ENCODE data around the gene KIF5C.

Gene KIF5C

GRCh38 chr2:149047118-149047517 is 172.1 kb downstream of the KIF5C start:
- H3K4me1 ChIP-seq (ENCODE audit: insufficient read depth, low read length), result no peaks in the 10 kb centered on the region
- 91% methylated on average over 2 of the region's 2 CpGs for WGBS
- no peak overlapping the region for H3K9ac ChIP-seq (ENCODE audit: low read depth, low read length)
- H3K36me3 ChIP-seq (ENCODE audit: insufficient read depth, low read length), result no peaks in the 10 kb centered on the region
- no peaks in the 10 kb centered on the region for H3K27me3 ChIP-seq (ENCODE audit: insufficient read depth, low read length)
- 0 out of 2 replicates have a peak, but pooled peaks cover 3% of the 10 kb centered on the region for H3K9me3 ChIP-seq (ENCODE audit: insufficient read depth, low read depth, low read length)
- no peak overlapping the region for H3K4me3 ChIP-seq (ENCODE audit: low read length)
- no peak overlapping the region for H3K27ac ChIP-seq (ENCODE audit: low read depth, low read length)

GRCh38 chr2:149049142-149049541 is 174.1 kb downstream of the KIF5C start:
- no peaks in the 10 kb centered on the region for H3K36me3 ChIP-seq (ENCODE audit: insufficient read depth, low read length)
- H3K9me3 ChIP-seq (ENCODE audit: insufficient read depth, low read depth, low read length), result 0 out of 2 replicates have a peak, but pooled peaks cover 3% of the 10 kb centered on the region
- WGBS, result 95% methylated on average over 2 of the region's 2 CpGs
- H3K4me1 ChIP-seq (ENCODE audit: insufficient read depth, low read length), result no peaks in the 10 kb centered on the region
- no peak overlapping the region for H3K27ac ChIP-seq (ENCODE audit: low read depth, low read length)
- no peak overlapping the region for H3K9ac ChIP-seq (ENCODE audit: low read depth, low read length)
- H3K27me3 ChIP-seq (ENCODE audit: insufficient read depth, low read length), result no peaks in the 10 kb centered on the region
- no peak overlapping the region for H3K4me3 ChIP-seq (ENCODE audit: low read length)

GRCh38 chr2:149050188-149050587 is 175.2 kb downstream of the KIF5C start:
- Histone ChIP-seq H3K9ac (ENCODE audit: low read depth, low read length) (no peak overlapping the region), H3K9me3 (ENCODE audit: insufficient read depth, low read depth, low read length) (0 out of 2 replicates have a peak, but pooled peaks cover 3% of the 10 kb centered on the region), H3K4me3 (ENCODE audit: low read length) (no peak overlapping the region), H3K27me3 (ENCODE audit: insufficient read depth, low read length) (no peaks in the 10 kb centered on the region), H3K4me1 (ENCODE audit: insufficient read depth, low read length) (no peaks in the 10 kb centered on the region), H3K27ac (ENCODE audit: low read depth, low read length) (no peak overlapping the region), H3K36me3 (ENCODE audit: insufficient read depth, low read length) (no peaks in the 10 kb centered on the region)
- WGBS, result 78% methylated on average over 6 of the region's 6 CpGs

GRCh38 chr2:149055751-149056150 is 180.7 kb downstream of the KIF5C start:
- no CpG with 5 or more reads among the region's 1 CpG for WGBS
- H3K9me3 ChIP-seq (ENCODE audit: insufficient read depth, low read depth, low read length), result no peaks in the 10 kb centered on the region
- H3K36me3 ChIP-seq (ENCODE audit: insufficient read depth, low read length), result no peaks in the 10 kb centered on the region

GRCh38 chr2:149056541-149057255 is 181.7 kb downstream of the KIF5C start:
- no peaks in the 10 kb centered on the region for H3K9me3 ChIP-seq (ENCODE audit: insufficient read depth, low read depth, low read length)
- no peak overlapping the region for H3K9ac ChIP-seq (ENCODE audit: low read depth, low read length)
- H3K27ac ChIP-seq (ENCODE audit: low read depth, low read length), result no peak overlapping the region
- no peak overlapping the region for H3K4me3 ChIP-seq (ENCODE audit: low read length)
- 97% methylated on average over 5 of the region's 6 CpGs for WGBS
- no peaks in the 10 kb centered on the region for H3K27me3 ChIP-seq (ENCODE audit: insufficient read depth, low read length)
- H3K4me1 ChIP-seq (ENCODE audit: insufficient read depth, low read length), result no peaks in the 10 kb centered on the region
- H3K36me3 ChIP-seq (ENCODE audit: insufficient read depth, low read length), result no peaks in the 10 kb centered on the region

More at GRCh38 chr2:149055751-149056150, 180.7 kb downstream of the KIF5C start:
- H3K4me3 ChIP-seq (ENCODE audit: low read length), result no peak overlapping the region
- no peaks in the 10 kb centered on the region for H3K27me3 ChIP-seq (ENCODE audit: insufficient read depth, low read length)
- no peak overlapping the region for H3K27ac ChIP-seq (ENCODE audit: low read depth, low read length)
- no peaks in the 10 kb centered on the region for H3K4me1 ChIP-seq (ENCODE audit: insufficient read depth, low read length)
- H3K9ac ChIP-seq (ENCODE audit: low read depth, low read length), result no peak overlapping the region

GRCh38 chr2:149057401-149057800 is 182.4 kb downstream of the KIF5C start:
- H3K4me3 ChIP-seq (ENCODE audit: low read length), result no peak overlapping the region
- no peaks in the 10 kb centered on the region for H3K36me3 ChIP-seq (ENCODE audit: insufficient read depth, low read length)
- no peak overlapping the region for H3K9ac ChIP-seq (ENCODE audit: low read depth, low read length)
- 84% methylated on average over 5 of the region's 5 CpGs for WGBS
- no peak overlapping the region for H3K27ac ChIP-seq (ENCODE audit: low read depth, low read length)
- no peaks in the 10 kb centered on the region for H3K9me3 ChIP-seq (ENCODE audit: insufficient read depth, low read depth, low read length)
- no peaks in the 10 kb centered on the region for H3K27me3 ChIP-seq (ENCODE audit: insufficient read depth, low read length)
- H3K4me1 ChIP-seq (ENCODE audit: insufficient read depth, low read length), result no peaks in the 10 kb centered on the region

GRCh38 chr2:149058936-149059335 is 183.9 kb downstream of the KIF5C start:
- Histone ChIP-seq H3K9me3 (ENCODE audit: insufficient read depth, low read depth, low read length) (no peaks in the 10 kb centered on the region), H3K9ac (ENCODE audit: low read depth, low read length) (no peak overlapping the region), H3K27me3 (ENCODE audit: insufficient read depth, low read length) (no peaks in the 10 kb centered on the region), H3K4me1 (ENCODE audit: insufficient read depth, low read length) (peaks cover 4% of the 10 kb centered on the region; the same call in 1 of the 2 replicates), H3K4me3 (ENCODE audit: low read length) (no peak overlapping the region), H3K36me3 (ENCODE audit: insufficient read depth, low read length) (no peaks in the 10 kb centered on the region), H3K27ac (ENCODE audit: low read depth, low read length) (no peak overlapping the region)
- WGBS, result 93% methylated on average over 5 of the region's 5 CpGs

GRCh38 chr2:149059822-149060221 is 184.8 kb downstream of the KIF5C start:
- no peak overlapping the region for H3K4me3 ChIP-seq (ENCODE audit: low read length)
- no peaks in the 10 kb centered on the region for H3K36me3 ChIP-seq (ENCODE audit: insufficient read depth, low read length)
- H3K27ac ChIP-seq (ENCODE audit: low read depth, low read length), result no peak overlapping the region
- 67% methylated on average over 1 of the region's 1 CpG for WGBS
- no peaks in the 10 kb centered on the region for H3K9me3 ChIP-seq (ENCODE audit: insufficient read depth, low read depth, low read length)
- H3K9ac ChIP-seq (ENCODE audit: low read depth, low read length), result no peak overlapping the region
- H3K27me3 ChIP-seq (ENCODE audit: insufficient read depth, low read length), result no peaks in the 10 kb centered on the region
- peaks cover 4% of the 10 kb centered on the region; the same call in 1 of the 2 replicates for H3K4me1 ChIP-seq (ENCODE audit: insufficient read depth, low read length)

GRCh38 chr2:149061133-149061745 is 186.2 kb downstream of the KIF5C start:
- no peaks in the 10 kb centered on the region for H3K27me3 ChIP-seq (ENCODE audit: insufficient read depth, low read length)
- 100% methylated on average over 1 of the region's 2 CpGs for WGBS
- H3K9me3 ChIP-seq (ENCODE audit: insufficient read depth, low read depth, low read length), result no peaks in the 10 kb centered on the region
- no peaks in the 10 kb centered on the region for H3K36me3 ChIP-seq (ENCODE audit: insufficient read depth, low read length)
- H3K4me1 ChIP-seq (ENCODE audit: insufficient read depth, low read length), result peaks cover 4% of the 10 kb centered on the region; the same call in 1 of the 2 replicates
- no peak overlapping the region for H3K27ac ChIP-seq (ENCODE audit: low read depth, low read length)
- no peak overlapping the region for H3K4me3 ChIP-seq (ENCODE audit: low read length)
- no peak overlapping the region for H3K9ac ChIP-seq (ENCODE audit: low read depth, low read length)

GRCh38 chr2:149062531-149062930 is 187.5 kb downstream of the KIF5C start:
- Histone ChIP-seq H3K4me1 (ENCODE audit: insufficient read depth, low read length) (peaks cover 4% of the 10 kb centered on the region; the same call in 1 of the 2 replicates), H3K27me3 (ENCODE audit: insufficient read depth, low read length) (no peaks in the 10 kb centered on the region), H3K9me3 (ENCODE audit: insufficient read depth, low read depth, low read length) (no peaks in the 10 kb centered on the region), H3K27ac (ENCODE audit: low read depth, low read length) (no peak overlapping the region), H3K9ac (ENCODE audit: low read depth, low read length) (no peak overlapping the region), H3K36me3 (ENCODE audit: insufficient read depth, low read length) (no peaks in the 10 kb centered on the region), H3K4me3 (ENCODE audit: low read length) (no peak overlapping the region)
- WGBS, result 91% methylated on average over 3 of the region's 3 CpGs

GRCh38 chr2:149063177-149063576 is 188.2 kb downstream of the KIF5C start:
- WGBS, result 78% methylated on average over 2 of the region's 4 CpGs
- H3K27me3 ChIP-seq (ENCODE audit: insufficient read depth, low read length), result no peaks in the 10 kb centered on the region
- no peaks in the 10 kb centered on the region for H3K9me3 ChIP-seq (ENCODE audit: insufficient read depth, low read depth, low read length)
- H3K27ac ChIP-seq (ENCODE audit: low read depth, low read length), result no peak overlapping the region
- no peaks in the 10 kb centered on the region for H3K36me3 ChIP-seq (ENCODE audit: insufficient read depth, low read length)
- H3K9ac ChIP-seq (ENCODE audit: low read depth, low read length), result no peak overlapping the region
- H3K4me1 ChIP-seq (ENCODE audit: insufficient read depth, low read length), result peaks cover 7% of the 10 kb centered on the region; the same call in 1 of the 2 replicates
- H3K4me3 ChIP-seq (ENCODE audit: low read length), result no peak overlapping the region

Data from HUES64 (cell line).